Tibial artery (tissue), 4 donors: ENCODE results near the gene RTP2.
A peak's percentile ranks its signal among the peaks of the same experiment; 100 is the strongest.

ENCODE experiments used
- DNase-seq, 2 donors: peaks; one replicate each; pipeline ENCODE4 v3.0.0-alpha.2; 2019
- H3K27ac ChIP-seq, 2 donors: fragments of 200-600 bp; sonication (generic) in 1 of 2; 1 replicate in 1 of 2; 2 replicates in 1 of 2; pipeline ENCODE4 v1.5.1; 2018 to 2019; ENCODE audit warnings: mild to moderate bottlenecking in 1 of 2
- H3K27me3 ChIP-seq, 2 donors: fragments of 200-600 bp; sonication (generic) in 1 of 2; one replicate each; pipeline versions ENCODE4 v1.5.1 to v1.6.0; 2016 to 2019
- H3K36me3 ChIP-seq, 3 donors: fragments of 200-600 bp; sonication (generic) in 2 of 3; one replicate each; pipeline ENCODE4 v1.5.1; 2016 to 2019; ENCODE audit warnings: mild to moderate bottlenecking in 2 of 3
- H3K4me1 ChIP-seq, 4 donors: fragments of 200-600 bp; sonication (generic) in 2 of 4; 1 replicate in 3 of 4; 2 replicates in 1 of 4; pipeline ENCODE4 v1.5.1; 2016 to 2019
- H3K4me3 ChIP-seq, 2 donors: fragments of 200-600 bp; sonication (generic) in 1 of 2; 1 replicate in 1 of 2; 2 replicates in 1 of 2; pipeline ENCODE4 v1.5.1; 2018 to 2019; ENCODE audit warnings: mild to moderate bottlenecking in 2 of 2
- H3K9me3 ChIP-seq, 3 donors: fragments of 200-600 bp; sonication (generic) in 1 of 3; one replicate each; pipeline ENCODE4 v1.5.1; 2016 to 2019
- CTCF ChIP-seq, 2 experiments: fragments of 200-600 bp in 1 of 2; fragments of 450-650 bp in 1 of 2; IDR thresholded peaks; one replicate each; pipeline ENCODE4 v1.5.1; 2017 to 2019; ENCODE audit warnings: antibody characterized with exemption in 2 of 2, mild to moderate bottlenecking in 1 of 2, moderate library complexity in 1 of 2
- intact Hi-C: fragments of 100-400 bp; cut with DNase I; formaldehyde crosslinking; loops from one replicate; pipeline ENCODE4 v1.15.0; 2023; ENCODE audit warnings: low total_unique reads

Gene RTP2

GRCh38 chr3:187746442-187747281 lies 44.3 kb upstream of the RTP2 start:
- peak overlapping the region; percentile 93 to 99 for H3K27ac ChIP-seq
- H3K36me3 ChIP-seq = no peaks in the 10 kb centered on the region
- peaks cover 0 to 34% (median 17%) of the 10 kb centered on the region in 4 donors for H3K4me1 ChIP-seq
- intact Hi-C loops = loop anchor here (5.0 to 10.0 kb wide), 3 partner anchors 306 to 858 kb away; no protein-coding TSS in a partner anchor
- no peak for TF ChIP-seq CTCF (IDR thresholded peaks at IDR 0.05)
- H3K27me3 ChIP-seq = no peaks in the 10 kb centered on the region
- H3K9me3 ChIP-seq = no peaks in the 10 kb centered on the region
- peak overlapping the region; percentile 75 to 78 for H3K4me3 ChIP-seq
- no peak for DNase-seq

- Histone ChIP-seq H3K9me3 (no peaks in the 10 kb centered on the region), H3K27me3 (no peaks in the 10 kb centered on the region), H3K4me3 (peak overlapping the region; percentile 75 to 78), H3K36me3 (no peaks in the 10 kb centered on the region), H3K27ac (peak overlapping the region; percentile 93 to 99), H3K4me1 (peaks cover 0 to 34% (median 17%) of the 10 kb centered on the region in 4 donors)
- DNase-seq = no peak
- TF ChIP-seq CTCF (IDR thresholded peaks at IDR 0.05) = no peak
- intact Hi-C loops = loop anchor here (5.0 to 10.0 kb wide), 3 partner anchors 306 to 859 kb away; no protein-coding TSS in a partner anchor
Observed at GRCh38 chr3:187746059-187746441, 43.7 kb upstream of the RTP2 start.

GRCh38 chr3:187745201-187746058 lies 43.1 kb upstream of the RTP2 start, which contains the start of gene BCL6:
TSS of gene BCL6 (minus strand) at chr3:187745468. CDS start at chr3:187733693, 11,775 bp downstream.
- H3K36me3 ChIP-seq = no peaks in the 10 kb centered on the region
- H3K27me3 ChIP-seq = no peaks in the 10 kb centered on the region
- no peaks in the 10 kb centered on the region for H3K9me3 ChIP-seq
- peak; percentile 94 to 96 for DNase-seq
- intact Hi-C loops = loop anchor here (2.0 to 10.0 kb wide), 4 partner anchors 307 to 859 kb away; partner anchors contain the start of gene LPP
- H3K27ac ChIP-seq = peak within 1 kb of the TSS; percentile 93 to 99
- peaks cover 0 to 38% (median 21%) of the 10 kb centered on the region in 4 donors for H3K4me1 ChIP-seq
- H3K4me3 ChIP-seq = peak within 1 kb of the TSS; percentile 75 to 78
- no peak for TF ChIP-seq CTCF (IDR thresholded peaks at IDR 0.05)

- H3K27ac ChIP-seq = peak overlapping the region; percentile 93 to 99
- H3K4me1 ChIP-seq = peaks cover 0 to 42% (median 20%) of the 10 kb centered on the region in 4 donors
- TF ChIP-seq CTCF (IDR thresholded peaks at IDR 0.05) = no peak
- DNase-seq = peak in 1 of 2 donors; percentile 77
- no peaks in the 10 kb centered on the region for H3K36me3 ChIP-seq
- H3K9me3 ChIP-seq = no peaks in the 10 kb centered on the region
- H3K4me3 ChIP-seq = peak overlapping the region; percentile 75 to 78
- intact Hi-C loops = loop anchor here (2.0 to 10.0 kb wide), 6 partner anchors 308 to 1403 kb away; partner anchors contain the start of gene LPP
- no peaks in the 10 kb centered on the region for H3K27me3 ChIP-seq
Observed at GRCh38 chr3:187744169-187745151, 42.1 kb upstream of the RTP2 start.
